NCI-H82 treated with DMSO at 0.1 percent for 48 hours (cell line): Measurements from ENCODE around the gene XKR8.
"Not testable (repeated sequence)": the region's sequence is repeated elsewhere in the genome, so short reads cannot be mapped to it uniquely, and the experiment has no call there.

Source experiments
- DNase-seq: peaks from one replicate; lab custom pipeline; 2025; ENCODE audit not compliant: unreplicated experiment; lab: John Stamatoyannopoulos, UW

The XKR8 gene

GRCh38 chr1:27990920-27991537 lies 31.3 kb downstream of the XKR8 start:
- DNase-seq, result no peak

GRCh38 chr1:27992276-27992675 lies 32.5 kb downstream of the XKR8 start:
- no peak for DNase-seq

GRCh38 chr1:27993241-27993640 lies 33.5 kb downstream of the XKR8 start:
- DNase-seq, result no peak

- no peak for DNase-seq
These were observed 34.3 kb downstream of the XKR8 start for GRCh38 chr1:27994060-27994459.

GRCh38 chr1:27994526-27994925 lies 34.8 kb downstream of the XKR8 start:
- DNase-seq, result not testable (repeated sequence)

GRCh38 chr1:27999055-27999454 lies 39.3 kb downstream of the XKR8 start:
- DNase-seq, result no peak

- DNase-seq, result no peak
These were observed 42.8 kb downstream of the XKR8 start for GRCh38 chr1:28002600-28002999.

- not testable (repeated sequence) for DNase-seq
These were observed 43.3 kb downstream of the XKR8 start for GRCh38 chr1:28003117-28003516.

GRCh38 chr1:28010969-28011368 lies 51.2 kb downstream of the XKR8 start:
- no peak for DNase-seq
